Measurements from ENCODE around the gene MYH15. TPM values are rescaled to one million over a fixed set of nuclear protein-coding genes. Genes with fewer than 3 reads are reported as not detected.

Gene MYH15
- total and polyA plus RNA-seq, 10 of the 15 experiments (the other 5 are each of a cell fraction or from before 2014, with no cell fraction given): 0.05 to 0.27 (median 0.09) TPM; not detected in 1

DNA sequence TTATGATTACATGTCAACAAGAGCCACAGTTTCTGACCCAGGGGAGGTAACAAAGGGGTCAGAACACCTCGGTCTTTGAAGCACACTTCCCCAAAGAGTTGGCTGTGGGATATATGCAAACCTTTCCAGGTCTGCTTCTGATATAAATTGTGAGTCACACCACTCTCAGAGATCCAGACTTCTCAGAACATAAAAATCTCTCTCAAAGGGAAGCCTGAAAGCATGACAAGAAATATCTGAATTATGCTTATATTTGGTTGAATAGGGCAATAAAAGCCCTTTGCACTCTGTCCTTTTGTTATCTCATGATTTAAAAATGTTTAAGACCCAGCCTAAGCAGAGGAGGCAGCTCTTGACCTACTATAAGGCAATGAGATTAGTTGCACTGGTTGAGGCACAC is 56.8 kb downstream of the MYH15 start:
- ChIA-PET POLR2A (no interaction called here), RAD21 (ENCODE audit: unreplicated experiment) (no interaction called here), SMC1A (ENCODE audit: uncharacterized antibody, unreplicated experiment) (interaction anchor here (0.8 kb wide), 1 partner anchor 361 kb away, joined by 3 read pairs; no protein-coding TSS in a partner anchor), CTCF (no interaction called here)
- Histone ChIP-seq H3K36me3 (ENCODE audit: control insufficient read depth in 2 of 2, insufficient read depth in 2 of 2, low read length in 1 of 2) (no peaks in the 10 kb centered on the region), H3K27me3 (replicated peaks in 1 of 2; ENCODE audit: control insufficient read depth in 2 of 2, insufficient read depth in 2 of 2, low read length in 1 of 2) (no peaks in the 10 kb centered on the region; a peak in 1 of 4 replicates), H3K27ac (ENCODE audit: control insufficient read depth, insufficient read depth) (no peak overlapping the region), H3K9ac (ENCODE audit: control insufficient read depth, insufficient read depth, low read length) (no peak overlapping the region), H3K4me3 (no peak overlapping the region), H3K9me3 (replicated peaks; ENCODE audit: control insufficient read depth, insufficient read depth, low read length) (peaks cover 2% of the 10 kb centered on the region; the same call in 1 of the 3 replicates), H3K4me2 (ENCODE audit: control insufficient read depth, insufficient read depth) (no peak overlapping the region), H2AFZ (ENCODE audit: control insufficient read depth, low read depth, low read length) (no peak overlapping the region), H3K79me2 (ENCODE audit: control insufficient read depth, insufficient read depth, low read length) (no peaks in the 10 kb centered on the region), H4K20me1 (ENCODE audit: control insufficient read depth, insufficient read depth) (no peaks in the 10 kb centered on the region), H3K4me1 (ENCODE audit: control insufficient read depth, insufficient read depth, low read length) (no peaks in the 10 kb centered on the region)
- 39% methylated on average over 1 of the region's 1 CpG for whole genome bisulfite sequencing (ENCODE audit: insufficient coverage, insufficient replicate concordance, low lambda C conversion rate, missing lambda C conversion rate)
- intact Hi-C loops (cut with micrococcal nuclease; ENCODE audit: unreplicated experiment): no loop called here
- BruUV-seq (replicated peaks): no TSS peak
- no peak for TF ChIP-seq POLR2AphosphoS5 (IDR thresholded peaks at IDR 0.05; ENCODE audit: low read length)
- TF ChIP-seq TARDBP (IDR thresholded peaks at IDR 0.05; ENCODE audit: borderline replicate concordance): no peak
- TF ChIP-seq, protein P1, sequence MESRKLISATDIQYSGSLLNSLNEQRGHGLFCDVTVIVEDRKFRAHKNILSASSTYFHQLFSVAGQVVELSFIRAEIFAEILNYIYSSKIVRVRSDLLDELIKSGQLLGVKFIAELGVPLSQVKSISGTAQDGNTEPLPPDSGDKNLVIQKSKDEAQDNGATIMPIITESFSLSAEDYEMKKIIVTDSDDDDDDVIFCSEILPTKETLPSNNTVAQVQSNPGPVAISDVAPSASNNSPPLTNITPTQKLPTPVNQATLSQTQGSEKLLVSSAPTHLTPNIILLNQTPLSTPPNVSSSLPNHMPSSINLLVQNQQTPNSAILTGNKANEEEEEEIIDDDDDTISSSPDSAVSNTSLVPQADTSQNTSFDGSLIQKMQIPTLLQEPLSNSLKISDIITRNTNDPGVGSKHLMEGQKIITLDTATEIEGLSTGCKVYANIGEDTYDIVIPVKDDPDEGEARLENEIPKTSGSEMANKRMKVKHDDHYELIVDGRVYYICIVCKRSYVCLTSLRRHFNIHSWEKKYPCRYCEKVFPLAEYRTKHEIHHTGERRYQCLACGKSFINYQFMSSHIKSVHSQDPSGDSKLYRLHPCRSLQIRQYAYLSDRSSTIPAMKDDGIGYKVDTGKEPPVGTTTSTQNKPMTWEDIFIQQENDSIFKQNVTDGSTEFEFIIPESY (IDR thresholded peaks at IDR 0.05): no peak
- no peak for TF ChIP-seq FOXM1 (IDR thresholded peaks at IDR 0.05; ENCODE audit: low read depth, low read length)
- TF ChIP-seq, protein P2, sequence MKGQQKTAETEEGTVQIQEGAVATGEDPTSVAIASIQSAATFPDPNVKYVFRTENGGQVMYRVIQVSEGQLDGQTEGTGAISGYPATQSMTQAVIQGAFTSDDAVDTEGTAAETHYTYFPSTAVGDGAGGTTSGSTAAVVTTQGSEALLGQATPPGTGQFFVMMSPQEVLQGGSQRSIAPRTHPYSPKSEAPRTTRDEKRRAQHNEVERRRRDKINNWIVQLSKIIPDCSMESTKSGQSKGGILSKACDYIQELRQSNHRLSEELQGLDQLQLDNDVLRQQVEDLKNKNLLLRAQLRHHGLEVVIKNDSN (IDR thresholded peaks at IDR 0.05; ENCODE audit: borderline replicate concordance, extremely low read length, insufficient read depth, low read depth, low read length): no peak
- no peak for TF ChIP-seq CHD4 (IDR thresholded peaks at IDR 0.05)
- TF ChIP-seq ZNF217 (IDR thresholded peaks at IDR 0.05): no peak
- TF ChIP-seq, protein P3, sequence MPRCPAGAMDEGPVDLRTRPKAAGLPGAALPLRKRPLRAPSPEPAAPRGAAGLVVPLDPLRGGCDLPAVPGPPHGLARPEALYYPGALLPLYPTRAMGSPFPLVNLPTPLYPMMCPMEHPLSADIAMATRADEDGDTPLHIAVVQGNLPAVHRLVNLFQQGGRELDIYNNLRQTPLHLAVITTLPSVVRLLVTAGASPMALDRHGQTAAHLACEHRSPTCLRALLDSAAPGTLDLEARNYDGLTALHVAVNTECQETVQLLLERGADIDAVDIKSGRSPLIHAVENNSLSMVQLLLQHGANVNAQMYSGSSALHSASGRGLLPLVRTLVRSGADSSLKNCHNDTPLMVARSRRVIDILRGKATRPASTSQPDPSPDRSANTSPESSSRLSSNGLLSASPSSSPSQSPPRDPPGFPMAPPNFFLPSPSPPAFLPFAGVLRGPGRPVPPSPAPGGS (IDR thresholded peaks at IDR 0.05; ENCODE audit: borderline replicate concordance, insufficient read depth, low read depth, low read length, poor library complexity, severe bottlenecking): no peak
- TF ChIP-seq IRF4 (IDR thresholded peaks at IDR 0.05; ENCODE audit: low read depth, low read length): no peak
- no peak for ATAC-seq
- FAIRE-seq: no peak
- in situ Hi-C loops (cut with MboI): no loop called here
- DNase-seq (ENCODE audit: low read depth, low spot score): no peak

Data from GM12878 (cell line).